ENCODE data around the gene TRIM26.

DNA sequence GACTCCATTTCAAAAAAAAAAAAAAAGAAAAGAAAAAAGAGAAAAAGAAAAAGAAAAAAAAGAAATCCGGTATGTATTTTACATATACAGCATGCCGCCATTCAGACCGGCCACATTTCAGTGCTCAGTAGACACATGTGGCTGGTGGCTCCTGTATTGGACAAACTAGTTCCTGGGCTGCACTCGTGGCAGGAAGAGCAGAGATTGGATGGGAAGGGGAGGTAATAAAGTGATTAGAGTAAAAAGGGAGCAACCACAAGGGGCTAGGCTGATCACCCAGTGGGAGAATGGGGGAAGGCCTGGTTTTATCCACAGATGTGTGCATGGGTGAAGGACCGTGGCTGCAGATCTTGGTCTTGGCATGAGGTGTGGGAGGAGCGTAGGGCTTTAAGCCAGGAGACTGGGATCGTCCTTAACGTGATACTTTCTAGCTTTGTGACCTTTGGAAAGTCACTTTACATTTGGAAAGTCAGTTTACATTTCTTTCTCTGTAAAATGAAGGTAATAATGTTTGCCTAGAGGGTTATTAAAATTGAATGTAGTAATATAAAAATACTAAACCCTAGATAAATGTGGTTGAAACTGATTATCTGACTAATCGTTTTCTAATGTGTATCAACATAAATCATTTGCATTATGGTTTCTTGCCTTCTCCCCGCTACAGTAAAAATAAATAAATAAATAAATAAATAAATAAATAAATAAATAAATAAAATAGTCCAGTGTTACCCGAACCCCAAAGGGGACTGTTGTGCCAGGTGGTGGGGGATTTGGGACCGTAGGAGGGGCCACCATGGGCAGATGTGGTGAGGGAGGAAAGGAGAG lies 50.7 kb downstream of the TRIM26 start:
- TF ChIP-seq, protein P1, sequence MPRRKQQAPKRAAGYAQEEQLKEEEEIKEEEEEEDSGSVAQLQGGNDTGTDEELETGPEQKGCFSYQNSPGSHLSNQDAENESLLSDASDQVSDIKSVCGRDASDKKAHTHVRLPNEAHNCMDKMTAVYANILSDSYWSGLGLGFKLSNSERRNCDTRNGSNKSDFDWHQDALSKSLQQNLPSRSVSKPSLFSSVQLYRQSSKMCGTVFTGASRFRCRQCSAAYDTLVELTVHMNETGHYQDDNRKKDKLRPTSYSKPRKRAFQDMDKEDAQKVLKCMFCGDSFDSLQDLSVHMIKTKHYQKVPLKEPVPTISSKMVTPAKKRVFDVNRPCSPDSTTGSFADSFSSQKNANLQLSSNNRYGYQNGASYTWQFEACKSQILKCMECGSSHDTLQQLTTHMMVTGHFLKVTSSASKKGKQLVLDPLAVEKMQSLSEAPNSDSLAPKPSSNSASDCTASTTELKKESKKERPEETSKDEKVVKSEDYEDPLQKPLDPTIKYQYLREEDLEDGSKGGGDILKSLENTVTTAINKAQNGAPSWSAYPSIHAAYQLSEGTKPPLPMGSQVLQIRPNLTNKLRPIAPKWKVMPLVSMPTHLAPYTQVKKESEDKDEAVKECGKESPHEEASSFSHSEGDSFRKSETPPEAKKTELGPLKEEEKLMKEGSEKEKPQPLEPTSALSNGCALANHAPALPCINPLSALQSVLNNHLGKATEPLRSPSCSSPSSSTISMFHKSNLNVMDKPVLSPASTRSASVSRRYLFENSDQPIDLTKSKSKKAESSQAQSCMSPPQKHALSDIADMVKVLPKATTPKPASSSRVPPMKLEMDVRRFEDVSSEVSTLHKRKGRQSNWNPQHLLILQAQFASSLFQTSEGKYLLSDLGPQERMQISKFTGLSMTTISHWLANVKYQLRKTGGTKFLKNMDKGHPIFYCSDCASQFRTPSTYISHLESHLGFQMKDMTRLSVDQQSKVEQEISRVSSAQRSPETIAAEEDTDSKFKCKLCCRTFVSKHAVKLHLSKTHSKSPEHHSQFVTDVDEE (CRISPR knock-in tag; IDR thresholded peaks at IDR 0.05) = no peak
- TF ChIP-seq ZC3H10 (CRISPR knock-in tag; IDR thresholded peaks at IDR 0.05) (no peak), BACH2 (CRISPR knock-in tag; IDR thresholded peaks at IDR 0.05; ENCODE audit: borderline replicate concordance) (no peak), ARNTL (CRISPR knock-in tag; IDR thresholded peaks at IDR 0.05; ENCODE audit: borderline replicate concordance, low read depth) (no peak), PPARA (CRISPR knock-in tag; IDR thresholded peaks at IDR 0.05; ENCODE audit: borderline replicate concordance) (no peak), RARB (CRISPR knock-in tag; IDR thresholded peaks at IDR 0.05) (no peak), ZFP3 (CRISPR knock-in tag; IDR thresholded peaks at IDR 0.05) (no peak), TOX (CRISPR knock-in tag; IDR thresholded peaks at IDR 0.05; ENCODE audit: borderline replicate concordance) (no peak), ISL1 (CRISPR knock-in tag; IDR thresholded peaks at IDR 0.05) (no peak), ZFP30 (CRISPR knock-in tag; IDR thresholded peaks at IDR 0.05) (no peak), SNAI2 (CRISPR knock-in tag; IDR thresholded peaks at IDR 0.05) (no peak)
- TF ChIP-seq, protein P2, sequence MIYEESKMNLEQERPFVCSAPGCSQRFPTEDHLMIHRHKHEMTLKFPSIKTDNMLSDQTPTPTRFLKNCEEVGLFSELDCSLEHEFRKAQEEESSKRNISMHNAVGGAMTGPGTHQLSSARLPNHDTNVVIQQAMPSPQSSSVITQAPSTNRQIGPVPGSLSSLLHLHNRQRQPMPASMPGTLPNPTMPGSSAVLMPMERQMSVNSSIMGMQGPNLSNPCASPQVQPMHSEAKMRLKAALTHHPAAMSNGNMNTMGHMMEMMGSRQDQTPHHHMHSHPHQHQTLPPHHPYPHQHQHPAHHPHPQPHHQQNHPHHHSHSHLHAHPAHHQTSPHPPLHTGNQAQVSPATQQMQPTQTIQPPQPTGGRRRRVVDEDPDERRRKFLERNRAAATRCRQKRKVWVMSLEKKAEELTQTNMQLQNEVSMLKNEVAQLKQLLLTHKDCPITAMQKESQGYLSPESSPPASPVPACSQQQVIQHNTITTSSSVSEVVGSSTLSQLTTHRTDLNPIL (CRISPR knock-in tag; IDR thresholded peaks at IDR 0.05; ENCODE audit: low read depth) = no peak
- TF ChIP-seq, protein P3, sequence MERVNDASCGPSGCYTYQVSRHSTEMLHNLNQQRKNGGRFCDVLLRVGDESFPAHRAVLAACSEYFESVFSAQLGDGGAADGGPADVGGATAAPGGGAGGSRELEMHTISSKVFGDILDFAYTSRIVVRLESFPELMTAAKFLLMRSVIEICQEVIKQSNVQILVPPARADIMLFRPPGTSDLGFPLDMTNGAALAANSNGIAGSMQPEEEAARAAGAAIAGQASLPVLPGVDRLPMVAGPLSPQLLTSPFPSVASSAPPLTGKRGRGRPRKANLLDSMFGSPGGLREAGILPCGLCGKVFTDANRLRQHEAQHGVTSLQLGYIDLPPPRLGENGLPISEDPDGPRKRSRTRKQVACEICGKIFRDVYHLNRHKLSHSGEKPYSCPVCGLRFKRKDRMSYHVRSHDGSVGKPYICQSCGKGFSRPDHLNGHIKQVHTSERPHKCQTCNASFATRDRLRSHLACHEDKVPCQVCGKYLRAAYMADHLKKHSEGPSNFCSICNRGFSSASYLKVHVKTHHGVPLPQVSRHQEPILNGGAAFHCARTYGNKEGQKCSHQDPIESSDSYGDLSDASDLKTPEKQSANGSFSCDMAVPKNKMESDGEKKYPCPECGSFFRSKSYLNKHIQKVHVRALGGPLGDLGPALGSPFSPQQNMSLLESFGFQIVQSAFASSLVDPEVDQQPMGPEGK (CRISPR knock-in tag; IDR thresholded peaks at IDR 0.05; ENCODE audit: borderline replicate concordance) = no peak
